ENCODE measurements around the gene GK.

DNA sequence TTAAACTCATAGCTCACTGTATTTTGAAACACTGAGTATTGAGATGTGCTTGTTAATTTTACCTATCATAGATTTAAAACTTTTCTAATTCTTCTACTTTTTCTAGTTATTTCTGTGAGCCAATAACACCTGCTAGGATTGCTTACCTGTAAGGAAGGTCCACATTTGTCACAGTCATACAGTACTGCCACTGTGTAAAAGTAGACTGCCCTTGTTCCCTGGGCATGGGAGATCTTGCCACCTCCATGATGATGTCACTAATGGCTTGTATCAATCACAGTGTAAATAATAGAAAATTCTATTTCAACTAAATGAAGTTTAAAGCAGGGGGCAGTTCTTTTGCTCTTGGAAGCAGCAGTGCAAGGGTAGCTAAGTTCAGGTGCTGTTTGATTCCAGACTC, 35.9 kb downstream of the GK start:
- no peak for TF ChIP-seq EZH2 (optimal IDR thresholded peaks at IDR 0.05; ENCODE audit: low read depth, low read length)
- TF ChIP-seq, protein P1, sequence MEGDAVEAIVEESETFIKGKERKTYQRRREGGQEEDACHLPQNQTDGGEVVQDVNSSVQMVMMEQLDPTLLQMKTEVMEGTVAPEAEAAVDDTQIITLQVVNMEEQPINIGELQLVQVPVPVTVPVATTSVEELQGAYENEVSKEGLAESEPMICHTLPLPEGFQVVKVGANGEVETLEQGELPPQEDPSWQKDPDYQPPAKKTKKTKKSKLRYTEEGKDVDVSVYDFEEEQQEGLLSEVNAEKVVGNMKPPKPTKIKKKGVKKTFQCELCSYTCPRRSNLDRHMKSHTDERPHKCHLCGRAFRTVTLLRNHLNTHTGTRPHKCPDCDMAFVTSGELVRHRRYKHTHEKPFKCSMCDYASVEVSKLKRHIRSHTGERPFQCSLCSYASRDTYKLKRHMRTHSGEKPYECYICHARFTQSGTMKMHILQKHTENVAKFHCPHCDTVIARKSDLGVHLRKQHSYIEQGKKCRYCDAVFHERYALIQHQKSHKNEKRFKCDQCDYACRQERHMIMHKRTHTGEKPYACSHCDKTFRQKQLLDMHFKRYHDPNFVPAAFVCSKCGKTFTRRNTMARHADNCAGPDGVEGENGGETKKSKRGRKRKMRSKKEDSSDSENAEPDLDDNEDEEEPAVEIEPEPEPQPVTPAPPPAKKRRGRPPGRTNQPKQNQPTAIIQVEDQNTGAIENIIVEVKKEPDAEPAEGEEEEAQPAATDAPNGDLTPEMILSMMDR (IDR thresholded peaks at IDR 0.05; ENCODE audit: low read length) = no peak
